HepG2 (cell line): Measurements from ENCODE around the gene ACVR1B. TPM values are rescaled to one million over a fixed set of nuclear protein-coding genes. Genes with fewer than 3 reads are reported as not detected.

Experiments used
- FOXC1 ChIP-seq: sonication (generic); formaldehyde crosslinking; IDR thresholded peaks from 2 replicates; pipeline ENCODE4 v1.8.0; 2022; ENCODE audit warnings: mild to moderate bottlenecking, missing genetic modification reagents, borderline replicate concordance
- NONO ChIP-seq, 2 experiments: fragments of 450-650 bp in 1 of 2; sonication (generic) in 1 of 2; formaldehyde crosslinking in 1 of 2; IDR thresholded peaks in 1 of 2; conservative IDR thresholded peaks in 1 of 2; 2 replicates each; pipeline versions ENCODE4 v1.6.1 to v1.8.0; 2017 to 2022; ENCODE audit warnings: mild to moderate bottlenecking in 1 of 2, missing genetic modification reagents in 1 of 2, moderate library complexity in 1 of 2
- PHB2 ChIP-seq: fragments of 450-650 bp; IDR thresholded peaks from 2 replicates; pipeline ENCODE4 v1.6.1; 2018; ENCODE audit not compliant: partially characterized antibody
- POLR2AphosphoS5 ChIP-seq: IDR thresholded peaks from 2 replicates; pipeline ENCODE4 v1.6.1; 2012; ENCODE audit warnings: low read depth, low read length
- PRPF4 ChIP-seq: fragments of 200-400 bp; formaldehyde crosslinking; IDR thresholded peaks from 2 replicates; pipeline ENCODE4 v1.6.1; 2016; ENCODE audit warnings: low read length, low read depth; ENCODE audit not compliant: poor library complexity, severe bottlenecking
- RFXAP ChIP-seq: sonication (generic); formaldehyde crosslinking; IDR thresholded peaks from 2 replicates; pipeline ENCODE4 v1.4.0; 2020; ENCODE audit warnings: missing genetic modification reagents, borderline replicate concordance
- RXRA ChIP-seq: sonication (generic); formaldehyde crosslinking; IDR thresholded peaks from 2 replicates; pipeline ENCODE4 v1.5.1; 2020; ENCODE audit warnings: missing genetic modification reagents
- RXRB ChIP-seq: IDR thresholded peaks from 2 replicates; pipeline ENCODE4 v1.6.1; 2016; ENCODE audit warnings: borderline replicate concordance, missing genetic modification reagents, missing compliant biosample characterization
- SOX5 ChIP-seq: IDR thresholded peaks from 2 replicates; pipeline ENCODE4 v1.6.1; 2016; ENCODE audit warnings: borderline replicate concordance
- TAF15 ChIP-seq: fragments of 200-400 bp; formaldehyde crosslinking; IDR thresholded peaks from one replicate; pipeline ENCODE4 v1.6.1; 2018; ENCODE audit warnings: mild to moderate bottlenecking, low read depth, low read length; ENCODE audit not compliant: poor library complexity, severe bottlenecking
- TBX2 ChIP-seq: sonication (generic); formaldehyde crosslinking; IDR thresholded peaks from 2 replicates; pipeline ENCODE4 v1.5.0; 2020; ENCODE audit warnings: missing genetic modification reagents, mild to moderate bottlenecking, borderline replicate concordance
- YEATS4 ChIP-seq: sonication (generic); formaldehyde crosslinking; IDR thresholded peaks from 2 replicates; pipeline ENCODE4 v1.4.0; 2020; ENCODE audit warnings: missing genetic modification reagents, borderline replicate concordance
- ZNF160 ChIP-seq: sonication (generic); formaldehyde crosslinking; IDR thresholded peaks from 2 replicates; pipeline ENCODE4 v1.8.0; 2022; ENCODE audit warnings: mild to moderate bottlenecking, inconsistent platforms, missing genetic modification reagents
- ZNF331 ChIP-seq: sonication (generic); formaldehyde crosslinking; IDR thresholded peaks from 2 replicates; pipeline ENCODE4 v1.4.0; 2020; ENCODE audit warnings: missing genetic modification reagents
- ZNF343 ChIP-seq: sonication (generic); formaldehyde crosslinking; IDR thresholded peaks from 2 replicates; pipeline ENCODE4 v1.4.0; 2020; ENCODE audit warnings: mild to moderate bottlenecking, missing genetic modification reagents
- ZNF430 ChIP-seq: sonication (generic); formaldehyde crosslinking; IDR thresholded peaks from 2 replicates; pipeline ENCODE4 v1.9.0; 2021; ENCODE audit warnings: mild to moderate bottlenecking, missing genetic modification reagents
- ZNF83 ChIP-seq: sonication (generic); formaldehyde crosslinking; IDR thresholded peaks from 2 replicates; pipeline ENCODE4 v1.4.0; 2020; ENCODE audit warnings: missing genetic modification reagents, mild to moderate bottlenecking, borderline replicate concordance
- polyA plus RNA-seq, 8 experiments: library from polyadenylated mRNA; depleted of rRNA in 3 of 8; stranded (reverse) in 7 of 8; unstranded in 1 of 8; fragments of >200 nt; fragmentation: Illumina TruSeq in 4 of 8; extraction: Trizol in 4 of 8; gene quantifications; 2 replicates each; pipeline versions ENCODE4 v1.2.1 to v1.2.3, GENCODE V29; 2011 to 2016; ENCODE audit warnings: low read depth in 4 of 8, missing spikeins in 1 of 8, mixed read lengths in 1 of 8; ENCODE audit not compliant: insufficient read depth in 1 of 8
- total RNA-seq, 5 experiments: library from RNA; depleted of rRNA; stranded (reverse); fragments of >200 nt; fragmentation: Illumina TruSeq; extraction: Trizol; gene quantifications; 2 replicates each; pipeline ENCODE4 v1.2.3, GENCODE V29; 2016; ENCODE audit warnings: low read depth in 1 of 5
- TF ChIP-seq, protein P1 (sequence below): sonication (generic); formaldehyde crosslinking; IDR thresholded peaks from 2 replicates; pipeline ENCODE4 v1.4.0; 2020; ENCODE audit warnings: missing genetic modification reagents
- TF ChIP-seq, protein P2 (sequence below): IDR thresholded peaks from 2 replicates; pipeline ENCODE4 v1.6.1; 2016
- TF ChIP-seq, protein P3 (sequence below): sonication (generic); formaldehyde crosslinking; conservative IDR thresholded peaks from 2 replicates; pipeline ENCODE4 v1.4.0; 2020; ENCODE audit warnings: missing genetic modification reagents
- TF ChIP-seq, protein P4 (sequence below): sonication (generic); formaldehyde crosslinking; IDR thresholded peaks from 2 replicates; pipeline ENCODE4 v1.5.0; 2020; ENCODE audit warnings: missing genetic modification reagents
- TF ChIP-seq, protein P5 (sequence below): sonication (generic); formaldehyde crosslinking; conservative IDR thresholded peaks from 2 replicates; pipeline ENCODE4 v1.4.0; 2020; ENCODE audit warnings: missing genetic modification reagents
- TF ChIP-seq, protein P6 (sequence below): sonication (generic); formaldehyde crosslinking; conservative IDR thresholded peaks from 2 replicates; pipeline ENCODE4 v1.8.1; 2023; ENCODE audit warnings: missing genetic modification reagents

The ACVR1B gene
- total and polyA plus RNA-seq, 2 of the 13 experiments (the other 11 are each of a cell fraction or from before 2014, with no cell fraction given), result 8.9 to 12.1 TPM

DNA sequence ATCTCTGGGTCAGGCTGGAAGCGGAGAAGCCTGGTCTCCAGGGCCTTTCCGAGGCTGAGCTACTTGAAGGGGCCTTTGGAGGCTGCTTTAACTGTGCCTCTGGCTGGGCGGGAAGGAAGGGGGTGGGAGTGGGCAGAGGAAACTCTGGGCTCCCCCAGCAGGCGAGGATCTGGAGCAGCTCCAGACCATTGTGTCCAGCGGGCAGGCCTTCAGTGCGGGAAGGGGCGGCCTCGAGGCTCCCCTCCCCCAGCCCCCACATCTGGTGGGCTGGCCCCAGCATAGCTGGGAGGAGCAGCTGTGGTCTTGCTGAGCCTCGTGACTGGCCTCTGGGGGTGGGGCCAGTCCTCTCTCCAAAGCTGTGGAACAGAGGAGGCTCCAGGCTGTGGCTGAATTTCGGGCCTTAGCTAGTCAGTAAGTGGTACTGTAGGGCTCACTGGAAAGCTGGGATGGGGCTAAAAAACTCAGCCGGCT is 58.7 kb downstream of the ACVR1B start (continued):
- TF ChIP-seq ZNF343 (CRISPR knock-in tag) (peak; percentile 20; the same call in 1 of the 2 replicates), ZNF331 (peak; percentile 80), RXRB (CRISPR knock-in tag) (no peak), SOX5 (CRISPR knock-in tag) (peak; percentile 48; the same call in 1 of the 2 replicates), YEATS4 (CRISPR knock-in tag) (no peak; the same call in 1 of the 2 replicates), PHB2 (no peak), ZNF160 (CRISPR knock-in tag) (no peak), FOXC1 (CRISPR knock-in tag) (no peak), PRPF4 (peak; percentile 23), TBX2 (CRISPR knock-in tag) (peak; percentile 24; the same call in 1 of the 2 replicates), ZNF83 (no peak), NONO (IDR thresholded peaks at IDR 0.05) (no peak), NONO (CRISPR knock-in tag; conservative IDR thresholded peaks at IDR 0.05) (no peak), ZNF430 (CRISPR knock-in tag) (peak; percentile 68; the same call in 1 of the 2 replicates), RFXAP (no peak), TAF15 (no peak), POLR2AphosphoS5 (peak; percentile 72), RXRA (CRISPR knock-in tag) (no peak)
- TF ChIP-seq, protein P1, sequence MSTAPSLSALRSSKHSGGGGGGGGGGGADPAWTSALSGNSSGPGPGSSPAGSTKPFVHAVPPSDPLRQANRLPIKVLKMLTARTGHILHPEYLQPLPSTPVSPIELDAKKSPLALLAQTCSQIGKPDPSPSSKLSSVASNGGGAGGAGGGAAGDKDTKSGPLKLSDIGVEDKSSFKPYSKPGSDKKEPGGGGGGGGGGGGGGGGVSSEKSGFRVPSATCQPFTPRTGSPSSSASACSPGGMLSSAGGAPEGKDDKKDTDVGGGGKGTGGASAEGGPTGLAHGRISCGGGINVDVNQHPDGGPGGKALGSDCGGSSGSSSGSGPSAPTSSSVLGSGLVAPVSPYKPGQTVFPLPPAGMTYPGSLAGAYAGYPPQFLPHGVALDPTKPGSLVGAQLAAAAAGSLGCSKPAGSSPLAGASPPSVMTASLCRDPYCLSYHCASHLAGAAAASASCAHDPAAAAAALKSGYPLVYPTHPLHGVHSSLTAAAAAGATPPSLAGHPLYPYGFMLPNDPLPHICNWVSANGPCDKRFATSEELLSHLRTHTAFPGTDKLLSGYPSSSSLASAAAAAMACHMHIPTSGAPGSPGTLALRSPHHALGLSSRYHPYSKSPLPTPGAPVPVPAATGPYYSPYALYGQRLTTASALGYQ (CRISPR knock-in tag), result no peak
- TF ChIP-seq, protein P2, sequence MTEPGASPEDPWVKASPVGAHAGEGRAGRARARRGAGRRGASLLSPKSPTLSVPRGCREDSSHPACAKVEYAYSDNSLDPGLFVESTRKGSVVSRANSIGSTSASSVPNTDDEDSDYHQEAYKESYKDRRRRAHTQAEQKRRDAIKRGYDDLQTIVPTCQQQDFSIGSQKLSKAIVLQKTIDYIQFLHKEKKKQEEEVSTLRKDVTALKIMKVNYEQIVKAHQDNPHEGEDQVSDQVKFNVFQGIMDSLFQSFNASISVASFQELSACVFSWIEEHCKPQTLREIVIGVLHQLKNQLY (CRISPR knock-in tag), result no peak
- TF ChIP-seq, protein P3, sequence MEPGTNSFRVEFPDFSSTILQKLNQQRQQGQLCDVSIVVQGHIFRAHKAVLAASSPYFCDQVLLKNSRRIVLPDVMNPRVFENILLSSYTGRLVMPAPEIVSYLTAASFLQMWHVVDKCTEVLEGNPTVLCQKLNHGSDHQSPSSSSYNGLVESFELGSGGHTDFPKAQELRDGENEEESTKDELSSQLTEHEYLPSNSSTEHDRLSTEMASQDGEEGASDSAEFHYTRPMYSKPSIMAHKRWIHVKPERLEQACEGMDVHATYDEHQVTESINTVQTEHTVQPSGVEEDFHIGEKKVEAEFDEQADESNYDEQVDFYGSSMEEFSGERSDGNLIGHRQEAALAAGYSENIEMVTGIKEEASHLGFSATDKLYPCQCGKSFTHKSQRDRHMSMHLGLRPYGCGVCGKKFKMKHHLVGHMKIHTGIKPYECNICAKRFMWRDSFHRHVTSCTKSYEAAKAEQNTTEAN, result no peak
- TF ChIP-seq, protein P4, sequence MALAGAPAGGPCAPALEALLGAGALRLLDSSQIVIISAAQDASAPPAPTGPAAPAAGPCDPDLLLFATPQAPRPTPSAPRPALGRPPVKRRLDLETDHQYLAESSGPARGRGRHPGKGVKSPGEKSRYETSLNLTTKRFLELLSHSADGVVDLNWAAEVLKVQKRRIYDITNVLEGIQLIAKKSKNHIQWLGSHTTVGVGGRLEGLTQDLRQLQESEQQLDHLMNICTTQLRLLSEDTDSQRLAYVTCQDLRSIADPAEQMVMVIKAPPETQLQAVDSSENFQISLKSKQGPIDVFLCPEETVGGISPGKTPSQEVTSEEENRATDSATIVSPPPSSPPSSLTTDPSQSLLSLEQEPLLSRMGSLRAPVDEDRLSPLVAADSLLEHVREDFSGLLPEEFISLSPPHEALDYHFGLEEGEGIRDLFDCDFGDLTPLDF (CRISPR knock-in tag), result no peak
- TF ChIP-seq, protein P5, sequence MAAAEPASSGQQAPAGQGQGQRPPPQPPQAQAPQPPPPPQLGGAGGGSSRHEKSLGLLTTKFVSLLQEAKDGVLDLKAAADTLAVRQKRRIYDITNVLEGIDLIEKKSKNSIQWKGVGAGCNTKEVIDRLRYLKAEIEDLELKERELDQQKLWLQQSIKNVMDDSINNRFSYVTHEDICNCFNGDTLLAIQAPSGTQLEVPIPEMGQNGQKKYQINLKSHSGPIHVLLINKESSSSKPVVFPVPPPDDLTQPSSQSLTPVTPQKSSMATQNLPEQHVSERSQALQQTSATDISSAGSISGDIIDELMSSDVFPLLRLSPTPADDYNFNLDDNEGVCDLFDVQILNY (CRISPR knock-in tag), result no peak
- TF ChIP-seq, protein P6, sequence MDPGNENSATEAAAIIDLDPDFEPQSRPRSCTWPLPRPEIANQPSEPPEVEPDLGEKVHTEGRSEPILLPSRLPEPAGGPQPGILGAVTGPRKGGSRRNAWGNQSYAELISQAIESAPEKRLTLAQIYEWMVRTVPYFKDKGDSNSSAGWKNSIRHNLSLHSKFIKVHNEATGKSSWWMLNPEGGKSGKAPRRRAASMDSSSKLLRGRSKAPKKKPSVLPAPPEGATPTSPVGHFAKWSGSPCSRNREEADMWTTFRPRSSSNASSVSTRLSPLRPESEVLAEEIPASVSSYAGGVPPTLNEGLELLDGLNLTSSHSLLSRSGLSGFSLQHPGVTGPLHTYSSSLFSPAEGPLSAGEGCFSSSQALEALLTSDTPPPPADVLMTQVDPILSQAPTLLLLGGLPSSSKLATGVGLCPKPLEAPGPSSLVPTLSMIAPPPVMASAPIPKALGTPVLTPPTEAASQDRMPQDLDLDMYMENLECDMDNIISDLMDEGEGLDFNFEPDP, result no peak
